HG03439 (cell line): ENCODE measurements around the gene CPPED1.

ENCODE experiments used
- ATAC-seq: cut with Tn5 transposase; IDR thresholded peaks from one replicate; pipeline ENCODE4 v1.9.1; 2021; ENCODE audit warnings: mild to moderate bottlenecking, moderate library complexity; ENCODE audit not compliant: unreplicated experiment

Gene CPPED1

GRCh38 chr16:12688951-12689850, 114.5 kb downstream of the CPPED1 start:
- no peak for ATAC-seq

DNA sequence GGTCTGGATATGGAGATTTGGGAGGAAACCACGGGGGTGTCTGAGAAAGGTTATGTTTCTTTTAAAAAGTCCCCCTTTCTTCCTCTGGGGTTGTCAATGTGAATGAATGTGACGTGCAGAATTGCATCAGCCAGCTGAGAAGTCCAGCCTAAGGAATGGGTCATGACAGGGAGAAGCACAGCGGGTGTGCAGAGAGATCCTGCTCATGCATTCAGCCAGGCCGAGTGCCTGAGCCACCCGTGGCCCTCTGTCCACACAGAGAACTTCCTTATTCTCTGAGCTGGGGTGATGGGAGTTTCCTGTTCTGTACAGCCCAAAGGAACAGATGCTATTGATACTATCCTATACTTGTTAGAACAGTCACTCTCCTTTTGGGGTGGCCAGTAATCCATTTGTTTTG, 117.9 kb downstream of the CPPED1 start:
- ATAC-seq = no peak

DNA sequence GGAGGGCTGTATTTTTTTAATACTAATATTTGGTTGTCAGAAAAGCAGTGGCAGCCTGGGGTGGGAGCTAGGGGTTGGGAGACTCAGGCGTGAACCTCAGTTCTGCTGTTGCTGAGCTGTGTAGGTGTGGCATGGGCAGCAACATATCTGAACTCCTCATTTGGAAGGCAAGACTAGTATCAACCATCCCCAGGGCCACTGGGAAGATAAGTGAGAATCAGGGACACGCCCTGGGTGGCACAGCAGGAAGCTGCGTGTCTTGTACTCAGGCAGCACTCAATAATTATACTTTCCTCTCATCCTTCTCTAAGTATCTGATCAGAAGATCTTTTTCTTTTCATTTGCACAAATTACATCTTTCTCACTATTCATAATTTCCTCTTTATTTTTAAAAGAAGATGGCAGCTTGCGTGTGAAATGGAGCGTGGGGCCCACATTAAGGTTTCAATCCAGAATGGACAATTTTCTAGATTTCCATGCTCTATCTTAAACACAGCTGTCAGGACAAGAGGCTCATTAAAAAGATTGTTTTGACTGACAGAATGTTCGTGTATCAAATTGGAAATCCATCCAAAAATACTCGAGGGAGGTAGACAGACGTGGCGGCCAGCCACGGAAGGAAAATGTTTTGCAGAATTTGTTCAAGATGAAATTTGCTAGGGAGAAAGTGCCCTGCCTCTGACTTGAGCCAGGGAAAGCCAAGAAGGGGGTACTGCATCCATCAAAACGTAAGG, 121.1 kb downstream of the CPPED1 start:
- no peak for ATAC-seq

- no peak for ATAC-seq
These were observed 122.0 kb downstream of the CPPED1 start for GRCh38 chr16:12681653-12682052.

- ATAC-seq = no peak
These were observed 123.2 kb downstream of the CPPED1 start for GRCh38 chr16:12680531-12680930.

DNA sequence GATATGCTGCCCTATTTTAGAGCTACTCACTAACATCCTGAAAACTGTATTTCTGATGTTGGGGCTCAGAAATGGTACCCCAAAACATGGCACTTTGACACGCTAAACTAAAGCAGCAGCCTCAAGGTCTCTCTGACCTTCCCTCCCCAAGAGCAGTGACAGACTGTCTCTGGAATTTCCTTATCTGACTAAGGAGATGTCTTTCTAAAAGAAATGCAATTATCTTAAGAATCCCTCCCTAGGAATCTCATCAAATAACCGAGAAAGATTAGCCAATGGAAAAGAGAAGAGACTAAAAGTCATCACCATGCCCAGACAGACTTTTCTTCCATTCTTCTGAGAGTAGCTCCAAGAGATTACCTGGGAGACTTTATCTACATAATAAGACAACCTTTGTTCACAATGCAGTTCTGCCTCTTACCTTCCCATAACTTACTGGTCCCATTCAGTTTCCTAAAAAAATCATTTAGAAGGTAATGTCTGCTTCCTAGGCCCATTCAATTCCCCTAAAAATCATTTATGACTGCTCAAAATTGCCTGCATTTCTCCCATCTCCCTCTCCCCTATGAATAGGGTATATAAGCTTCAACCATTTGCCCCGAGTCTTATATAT, 123.9 kb downstream of the CPPED1 start:
- ATAC-seq = no peak

GRCh38 chr16:12678983-12679382, 124.7 kb downstream of the CPPED1 start:
- ATAC-seq = no peak

DNA sequence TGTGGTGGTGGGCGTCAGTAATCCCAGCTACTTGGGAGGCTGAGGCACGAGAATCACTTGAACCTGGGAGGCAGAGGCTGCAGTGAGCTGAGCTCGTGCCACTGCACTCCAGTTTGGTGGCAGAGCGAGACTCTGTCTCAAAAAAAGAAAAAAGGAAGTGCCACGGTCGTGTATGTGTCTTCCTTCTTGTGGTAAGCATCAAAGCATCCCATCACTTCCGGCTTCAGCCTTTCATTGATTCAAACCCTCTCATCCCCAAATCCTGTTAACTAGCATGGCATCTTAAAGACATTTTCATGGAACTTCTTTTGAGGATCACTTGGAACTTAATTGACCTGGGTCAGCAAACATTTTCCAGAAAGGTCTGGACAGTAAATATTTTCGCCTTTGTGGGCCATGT, 126.2 kb downstream of the CPPED1 start:
- no peak for ATAC-seq

DNA sequence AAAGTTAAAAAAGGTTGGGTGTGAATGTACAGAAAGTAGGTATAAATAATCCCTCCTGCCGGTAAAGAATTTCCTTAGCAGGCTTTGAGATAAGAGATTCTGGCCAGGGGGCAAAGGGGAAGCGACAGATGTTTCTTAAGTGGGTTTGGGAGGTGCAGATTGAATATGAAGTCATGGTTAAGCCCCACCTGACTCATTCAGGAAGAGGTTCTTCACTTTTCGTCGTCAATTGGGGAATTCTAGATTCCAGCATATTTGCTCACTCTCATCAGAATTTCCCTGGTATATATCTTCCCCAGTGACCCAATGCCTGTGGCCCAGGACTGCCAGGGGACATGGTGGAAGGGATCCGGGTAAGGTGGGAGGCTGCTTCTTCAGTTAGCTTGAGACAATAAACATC, 127.8 kb downstream of the CPPED1 start:
- ATAC-seq = no peak

GRCh38 chr16:12675046-12675445, 128.6 kb downstream of the CPPED1 start:
- ATAC-seq = no peak

- ATAC-seq = no peak
These were observed 129.2 kb downstream of the CPPED1 start for GRCh38 chr16:12674524-12674923.

- no peak for ATAC-seq
These were observed 129.6 kb downstream of the CPPED1 start for GRCh38 chr16:12674071-12674470.

- no peak for ATAC-seq
These were observed 130.2 kb downstream of the CPPED1 start for GRCh38 chr16:12673466-12673865.

- ATAC-seq = no peak
These were observed 130.7 kb downstream of the CPPED1 start for GRCh38 chr16:12672986-12673385.

- no peak for ATAC-seq
These were observed 133.8 kb downstream of the CPPED1 start for GRCh38 chr16:12669908-12670307.

DNA sequence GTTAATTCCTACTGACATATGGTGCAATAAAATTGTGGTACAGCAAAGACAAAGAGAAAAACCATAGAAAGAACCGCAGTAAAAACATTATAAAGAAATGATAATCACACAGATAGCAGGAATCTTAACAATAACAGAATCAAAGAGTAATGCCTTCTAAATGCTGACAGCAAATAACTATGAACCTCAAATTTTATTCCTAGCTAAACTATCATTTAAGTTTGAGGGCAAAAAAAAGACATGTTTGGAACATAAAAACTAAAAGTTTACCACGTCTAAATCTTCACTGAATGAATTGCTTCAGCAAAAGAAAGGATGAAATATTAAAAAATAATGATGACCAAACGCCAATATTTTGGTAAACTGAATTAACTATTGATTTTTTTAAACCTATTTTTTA, 135.8 kb downstream of the CPPED1 start:
- ATAC-seq = no peak

DNA sequence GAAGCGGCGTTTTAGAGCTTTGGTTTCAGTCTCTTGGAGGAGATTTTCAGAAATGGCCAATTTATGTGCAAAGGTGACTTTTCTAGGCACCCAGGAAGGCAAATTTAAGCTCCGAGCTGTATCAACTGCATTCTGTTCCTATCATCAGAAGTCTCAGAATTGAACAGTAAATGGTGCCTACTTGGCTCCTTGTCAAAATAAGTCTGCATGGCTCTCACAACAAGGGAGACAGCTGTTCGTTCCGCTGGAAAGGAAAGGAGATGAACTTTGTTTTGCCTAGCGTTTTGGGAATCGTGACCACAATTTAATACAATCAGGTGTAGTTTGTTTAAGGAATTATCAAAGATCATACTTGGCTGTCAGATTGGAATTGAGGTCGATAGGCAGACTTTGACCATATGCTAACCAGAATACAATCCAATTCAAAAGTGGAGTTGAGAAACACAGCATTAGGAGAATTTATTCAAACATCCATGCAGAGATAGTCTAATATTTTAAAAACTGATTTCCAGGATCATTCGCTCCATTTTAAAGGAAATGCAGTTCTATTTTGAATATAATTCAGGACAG, 139.4 kb downstream of the CPPED1 start:
- no peak for ATAC-seq

GRCh38 chr16:12661656-12662172, 142.0 kb downstream of the CPPED1 start:
- ATAC-seq = no peak

DNA sequence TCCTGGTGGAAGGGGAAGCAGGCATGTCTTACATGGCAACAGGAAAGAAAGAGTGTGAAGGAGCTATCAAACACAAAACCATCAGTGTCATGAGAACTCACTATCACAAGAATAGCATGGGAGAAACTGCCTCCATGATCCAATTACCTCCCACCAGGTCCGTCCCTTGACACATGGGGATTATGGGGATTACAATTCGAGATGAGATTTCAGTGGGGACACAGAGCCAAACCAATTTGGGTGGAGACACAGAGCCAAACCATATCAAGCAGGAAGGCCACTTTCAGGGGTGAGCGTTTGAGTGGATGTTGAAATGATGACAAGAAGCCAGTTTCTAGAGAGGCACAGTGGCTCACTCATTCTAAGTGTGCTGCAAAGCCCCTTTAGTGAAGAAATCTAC, 143.8 kb downstream of the CPPED1 start:
- no peak for ATAC-seq

DNA sequence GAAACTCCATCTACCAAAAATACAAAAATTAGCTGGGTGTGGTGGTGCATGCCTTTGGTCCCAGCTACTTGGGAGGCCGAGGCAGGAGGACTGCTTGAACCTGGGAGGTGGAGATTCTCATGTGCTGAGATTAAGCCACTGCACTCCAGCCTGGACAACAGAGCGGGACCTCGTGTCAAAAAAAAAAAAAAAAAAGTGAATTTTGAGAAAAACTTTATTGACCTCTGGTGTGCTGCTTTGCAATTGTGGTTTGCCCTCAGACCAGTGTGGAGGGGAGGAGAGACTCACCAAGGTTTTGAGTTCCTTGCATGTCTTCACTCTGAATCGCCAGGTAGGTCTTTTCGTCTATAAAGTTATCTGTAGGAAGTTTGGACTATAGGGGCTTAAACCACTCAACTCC, 145.2 kb downstream of the CPPED1 start:
- ATAC-seq = no peak

- ATAC-seq = no peak
These were observed 148.2 kb downstream of the CPPED1 start for GRCh38 chr16:12655537-12655936.
